ENCODE results near the gene SPARCL1.

The SPARCL1 gene

DNA sequence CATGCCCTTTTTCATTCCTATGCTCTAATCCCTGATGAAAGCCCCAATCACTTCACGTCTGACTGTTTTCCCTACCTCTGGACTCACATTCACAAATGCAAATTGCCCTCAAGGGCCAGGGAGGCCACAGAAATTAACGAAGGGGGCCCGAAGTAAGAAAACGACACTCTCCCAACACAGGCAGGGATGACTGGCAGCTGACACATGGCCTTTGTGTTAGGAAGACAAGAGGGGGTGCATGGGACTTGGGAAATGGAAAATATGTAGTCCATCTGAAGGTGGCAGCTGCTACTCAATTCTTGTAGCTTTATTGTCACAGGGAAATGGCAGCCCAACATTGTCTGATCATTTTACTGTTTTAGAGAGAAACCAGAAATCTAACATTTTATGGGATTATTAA lies 12.3 kb upstream of the SPARCL1 start:
- no peak for DNase-seq

DNA sequence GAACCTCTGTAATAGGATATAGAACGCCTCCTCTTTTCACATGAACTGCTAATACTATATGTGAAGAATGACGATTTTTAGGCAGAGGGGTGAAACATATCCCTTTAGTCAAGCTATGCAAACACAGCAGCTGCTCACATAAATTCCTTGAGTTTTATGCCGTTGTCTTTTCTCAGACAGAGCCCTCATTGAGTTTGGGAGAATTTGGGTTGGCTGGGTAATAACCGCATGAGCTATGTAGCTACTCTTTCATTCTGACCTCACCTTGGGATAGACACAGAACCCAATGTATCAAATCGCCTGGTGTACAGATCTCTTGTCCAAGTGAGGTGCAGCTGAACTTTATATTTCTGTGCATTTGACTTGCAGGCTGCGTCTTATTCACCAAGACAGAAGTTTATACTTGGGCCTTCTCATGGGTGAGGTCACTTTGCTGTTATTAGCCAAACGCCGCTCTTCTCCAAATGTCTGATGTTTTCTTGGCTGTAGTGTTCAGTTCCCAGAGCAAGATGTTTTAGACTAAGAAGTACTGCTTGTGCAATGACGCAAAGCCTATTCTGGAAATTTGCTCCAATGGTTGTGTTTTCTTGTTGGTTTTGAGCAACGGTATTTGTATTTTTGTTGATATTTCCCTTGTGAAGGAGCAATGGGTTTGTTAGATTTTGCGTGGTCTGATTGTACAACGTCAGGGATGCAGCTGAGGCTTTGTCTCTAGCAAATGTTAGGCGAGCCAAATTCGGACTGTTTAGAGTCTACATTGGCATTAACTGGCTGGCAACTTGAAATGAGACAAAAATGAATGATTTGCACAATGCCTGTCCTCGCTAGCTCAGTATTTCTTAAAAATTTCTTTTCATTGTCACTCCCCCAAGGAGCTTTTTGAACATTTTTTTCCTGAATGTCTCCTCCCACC lies 11.2 kb upstream of the SPARCL1 start:
- no peak for DNase-seq

DNA sequence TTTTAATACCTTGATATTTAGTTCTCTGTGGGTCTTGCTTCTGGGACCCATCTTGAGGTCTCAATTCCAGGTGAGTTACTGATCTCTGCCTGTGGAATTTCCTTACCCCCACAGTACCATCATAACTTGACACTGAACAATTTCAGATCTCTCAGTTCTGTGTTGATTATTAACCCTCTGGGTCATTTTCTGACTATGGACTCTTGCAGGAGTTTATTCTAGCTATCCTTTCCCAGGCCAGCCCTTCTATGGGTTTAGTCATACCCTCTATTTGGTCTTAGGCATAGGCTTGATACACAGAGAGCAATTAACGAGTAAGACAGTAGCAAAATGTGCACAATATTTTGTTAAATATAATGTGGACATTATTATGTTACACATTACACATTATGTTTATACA lies 3.7 kb upstream of the SPARCL1 start:
- DNase-seq, result no peak

DNA sequence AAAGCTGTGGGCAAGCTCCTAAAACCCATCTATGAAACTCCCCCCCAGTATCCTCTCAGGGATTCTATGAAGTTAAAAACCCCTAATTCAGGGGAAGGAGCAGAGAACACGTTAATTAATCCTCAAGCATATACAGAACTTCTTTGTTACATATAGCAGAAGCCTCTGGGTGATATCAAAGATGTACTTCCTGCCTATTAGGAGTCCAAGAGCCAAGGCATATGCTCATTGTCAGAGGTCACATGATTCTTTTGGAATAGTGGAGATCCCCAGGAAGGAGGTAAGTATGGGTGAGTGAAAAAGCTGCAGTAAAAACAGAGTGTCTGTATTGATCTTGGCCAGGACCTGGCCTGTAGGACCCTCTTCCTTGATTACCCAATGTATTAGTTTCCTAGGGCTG lies 2.9 kb upstream of the SPARCL1 start:
- DNase-seq, result no peak

DNA sequence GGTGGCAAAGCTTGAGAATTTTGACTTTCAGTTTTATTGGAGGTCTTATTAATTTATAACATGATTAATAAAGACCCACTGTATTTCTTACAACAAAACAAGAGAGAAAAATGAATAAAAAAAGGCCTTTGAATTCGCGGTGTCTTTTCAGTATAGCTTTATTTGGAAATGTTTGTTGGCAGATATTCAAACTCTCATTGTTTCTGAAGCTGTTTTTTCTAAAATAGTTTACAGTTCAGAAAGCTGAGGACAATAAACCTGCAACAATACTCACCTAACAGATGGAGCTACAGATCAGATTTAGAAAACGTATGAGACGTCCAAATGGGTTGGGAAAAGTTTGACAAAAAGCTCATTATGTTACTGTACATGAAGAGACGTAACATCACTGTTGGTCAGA lies 2.4 kb upstream of the SPARCL1 start:
- DNase-seq, result no peak

DNA sequence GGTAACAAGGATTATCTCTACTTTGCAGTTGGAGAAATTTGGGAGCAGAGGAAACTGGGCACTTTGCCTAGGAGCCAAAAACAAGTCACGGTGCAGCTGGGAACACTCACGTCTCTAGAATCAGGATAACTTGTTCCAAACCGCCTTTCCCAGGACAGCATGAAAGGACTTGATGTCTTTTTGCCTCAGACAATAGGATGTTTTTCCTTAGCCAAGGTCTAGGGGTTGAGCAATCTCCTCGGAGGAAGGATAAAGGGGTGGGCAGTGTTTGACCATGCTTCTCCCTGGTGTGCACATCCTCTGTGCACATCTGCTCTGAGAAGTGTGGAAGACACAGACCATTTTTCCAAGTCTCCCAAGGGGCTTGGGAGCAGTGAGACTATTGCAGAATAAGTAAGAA lies 1.7 kb upstream of the SPARCL1 start:
- DNase-seq, result no peak

DNA sequence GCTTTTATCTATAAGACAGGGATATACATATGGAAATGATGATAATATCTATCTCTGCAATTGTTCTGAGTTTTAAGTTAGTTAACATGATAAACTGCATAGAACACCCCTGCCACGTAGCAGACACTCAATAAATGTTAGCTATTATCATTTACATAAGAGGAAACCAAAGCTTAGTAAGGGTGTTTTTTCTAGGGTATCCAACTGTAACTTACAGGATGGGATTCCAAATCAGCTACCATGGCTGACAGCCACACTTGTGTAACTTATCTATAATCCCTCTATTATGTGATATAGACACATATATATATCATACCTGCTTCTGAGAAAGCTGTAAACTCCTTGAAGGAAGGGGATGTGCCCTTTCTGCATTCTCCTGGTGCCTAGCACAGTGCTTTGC lies 1.1 kb upstream of the SPARCL1 start:
- DNase-seq, result no peak

DNA sequence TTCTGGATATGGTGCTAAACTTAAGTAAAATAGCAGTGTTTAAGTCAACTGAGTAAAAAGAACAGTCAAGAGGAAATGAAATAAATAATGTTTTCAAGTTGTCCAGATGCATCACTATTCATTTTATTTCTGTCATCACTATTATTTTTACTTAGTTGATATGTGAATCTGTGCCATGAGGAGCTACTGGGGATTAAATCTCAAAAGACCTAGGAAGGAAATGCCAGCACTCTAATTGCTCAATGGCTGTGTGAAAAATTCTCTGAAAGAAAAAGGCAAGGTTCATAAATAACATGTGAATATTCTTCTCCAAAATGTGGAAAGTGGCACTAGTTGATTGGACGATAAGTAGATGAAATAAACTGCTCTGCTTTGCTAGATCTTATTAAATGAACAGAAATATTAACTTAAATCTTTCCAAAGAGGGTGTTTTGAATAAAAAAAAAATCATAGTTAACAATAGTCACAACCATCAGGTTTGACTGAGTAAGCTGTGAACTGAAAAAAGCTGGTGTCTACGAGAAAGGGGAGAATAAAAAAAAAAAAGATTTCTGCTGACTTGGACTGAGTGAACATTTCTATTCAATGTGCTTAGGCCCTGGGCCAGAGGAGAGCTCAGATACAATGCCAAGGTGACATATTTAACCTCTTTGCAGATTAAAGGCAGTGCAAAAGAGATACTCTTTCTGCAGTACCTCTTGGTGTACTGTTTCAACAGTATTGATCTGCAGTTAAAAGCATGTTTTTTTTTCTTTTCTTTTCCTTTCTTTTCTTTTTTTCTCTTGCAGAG lies 1.6 kb downstream of the SPARCL1 start:
- DNase-seq, result no peak

DNA sequence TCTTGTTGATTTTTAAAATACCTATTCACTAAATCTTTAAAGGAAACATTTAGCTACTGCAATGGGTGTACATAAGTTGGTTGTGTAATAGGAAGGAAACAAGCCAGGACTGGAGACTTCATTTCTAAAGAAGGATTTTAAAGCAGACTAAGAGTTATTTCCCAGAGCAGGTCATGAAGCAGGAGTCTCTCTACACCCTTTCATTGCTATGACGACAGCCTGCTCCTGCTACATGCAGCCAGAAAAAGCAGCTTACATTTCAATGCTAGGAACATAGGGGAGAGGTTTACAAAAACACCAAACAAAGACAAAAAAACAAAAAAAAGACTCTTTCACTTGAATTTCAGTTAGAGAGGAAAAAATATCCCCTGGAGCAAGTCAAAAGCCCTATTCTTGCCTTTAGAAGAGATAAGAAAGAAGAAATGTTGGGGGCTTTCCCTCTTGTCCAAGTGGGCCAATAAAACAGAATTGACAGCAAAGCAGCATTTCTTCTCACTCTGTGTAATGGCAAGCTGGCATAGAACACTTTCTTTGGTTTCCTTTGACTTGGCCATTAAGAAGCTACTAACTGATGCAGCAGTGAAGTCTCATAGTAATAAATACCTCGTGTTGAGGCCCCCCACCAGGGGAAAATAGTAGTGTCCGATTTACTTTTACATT lies 3.4 kb downstream of the SPARCL1 start:
- DNase-seq, result no peak

DNA sequence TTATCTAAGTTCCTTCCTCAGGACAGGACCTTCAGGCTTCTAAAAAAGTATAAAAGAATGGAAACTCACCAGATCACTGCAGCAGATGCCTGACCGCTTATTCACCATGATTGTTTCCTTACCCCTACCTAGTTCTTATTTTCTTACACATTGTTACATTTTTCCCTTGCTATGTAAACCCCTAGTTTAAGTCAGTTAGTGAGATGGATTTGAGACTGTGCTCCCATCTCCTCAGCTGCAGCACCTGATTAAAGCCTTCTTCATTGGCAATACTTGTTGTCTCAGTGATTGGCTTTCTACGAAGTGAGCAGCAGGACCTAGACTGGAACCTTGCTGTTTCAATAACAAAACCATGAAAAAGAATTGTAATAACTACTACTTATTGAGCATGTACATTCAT lies 4.7 kb downstream of the SPARCL1 start:
- no peak for DNase-seq

DNA sequence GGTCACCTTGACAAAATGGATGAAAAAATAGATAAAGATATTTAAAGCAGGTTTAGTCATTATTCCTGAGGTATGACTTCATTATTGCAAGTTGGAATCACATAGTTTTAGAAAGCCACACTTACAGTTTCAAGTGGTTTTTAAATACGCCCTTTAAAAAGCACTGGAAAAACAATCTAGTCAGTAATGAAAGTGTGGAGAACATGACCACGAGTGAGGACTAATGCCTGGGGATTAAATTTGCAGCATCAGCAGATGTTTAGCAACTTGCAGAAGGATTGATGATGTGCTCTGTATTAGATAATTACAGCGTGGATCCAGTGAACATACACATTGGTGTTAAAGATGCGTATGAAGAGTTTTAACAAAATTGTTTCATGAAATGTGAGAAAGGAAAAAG lies 5.9 kb downstream of the SPARCL1 start:
- no peak for DNase-seq

DNA sequence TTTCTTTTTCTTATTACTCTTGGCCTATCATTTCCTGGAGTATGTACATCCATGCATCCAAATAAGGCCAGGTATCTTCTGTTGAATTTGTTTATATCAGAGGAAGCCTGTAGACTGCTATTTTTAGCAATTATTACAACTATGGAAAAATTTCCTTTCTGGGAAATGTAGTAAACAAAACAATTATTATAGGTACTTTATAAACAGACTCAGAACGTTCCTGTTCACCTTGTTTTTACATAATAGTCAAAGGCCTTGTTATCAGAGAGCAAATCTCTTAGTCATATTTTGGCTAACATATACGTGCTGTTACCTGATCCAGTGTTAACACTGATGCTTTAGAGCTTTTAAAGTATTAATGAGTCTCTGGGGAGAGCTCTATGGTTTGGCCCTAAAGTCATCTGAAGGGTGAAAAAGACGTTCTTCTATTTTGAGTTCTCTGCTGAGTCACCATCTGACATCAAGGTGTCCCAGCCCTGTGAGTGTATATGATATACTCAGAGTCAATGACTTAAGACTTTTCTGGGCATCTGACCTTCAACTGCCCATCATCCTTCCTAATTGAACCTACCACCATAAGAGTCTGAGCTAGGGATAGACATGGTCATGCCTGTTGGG lies 7.3 kb downstream of the SPARCL1 start:
- DNase-seq, result no peak

DNA sequence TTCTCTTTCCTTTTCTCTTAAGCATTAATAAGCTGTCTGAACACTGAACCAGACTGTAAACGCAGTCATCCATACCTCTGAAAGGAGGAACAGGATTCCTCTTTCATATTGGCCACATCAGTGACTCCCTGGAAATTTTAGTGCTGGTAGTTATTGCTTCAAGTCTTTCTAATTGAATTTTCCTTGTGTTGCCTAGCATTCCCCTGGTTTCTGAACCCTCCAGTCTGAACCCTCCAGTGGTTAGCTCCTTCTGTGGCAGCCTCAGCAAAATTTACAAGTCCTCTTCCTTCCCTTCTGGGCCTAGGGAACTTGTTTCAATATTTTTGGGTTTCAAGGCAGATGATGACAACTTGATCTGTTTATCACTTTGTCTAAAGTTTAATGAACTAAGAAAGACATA lies 7.9 kb downstream of the SPARCL1 start:
- no peak for DNase-seq

DNA sequence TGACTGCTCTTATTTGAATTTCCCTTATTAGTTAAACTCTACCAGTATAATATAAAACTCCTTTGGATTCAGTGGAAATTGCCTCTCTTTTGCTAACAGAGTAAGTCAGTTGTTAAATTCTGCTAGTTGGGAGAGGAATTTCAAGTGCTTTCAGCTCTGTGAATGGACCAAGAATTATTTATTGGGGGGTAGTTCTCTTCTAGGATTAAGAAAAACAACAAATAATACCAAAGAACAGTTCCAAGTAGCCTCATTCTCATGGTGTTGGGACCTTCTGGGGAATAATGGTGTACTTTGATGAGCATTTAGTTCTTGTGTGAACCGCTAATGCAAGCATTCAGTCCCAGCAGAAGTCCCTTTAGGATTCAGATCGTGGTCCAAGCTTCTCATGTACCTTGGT lies 11.6 kb downstream of the SPARCL1 start:
- no peak for DNase-seq

DNA sequence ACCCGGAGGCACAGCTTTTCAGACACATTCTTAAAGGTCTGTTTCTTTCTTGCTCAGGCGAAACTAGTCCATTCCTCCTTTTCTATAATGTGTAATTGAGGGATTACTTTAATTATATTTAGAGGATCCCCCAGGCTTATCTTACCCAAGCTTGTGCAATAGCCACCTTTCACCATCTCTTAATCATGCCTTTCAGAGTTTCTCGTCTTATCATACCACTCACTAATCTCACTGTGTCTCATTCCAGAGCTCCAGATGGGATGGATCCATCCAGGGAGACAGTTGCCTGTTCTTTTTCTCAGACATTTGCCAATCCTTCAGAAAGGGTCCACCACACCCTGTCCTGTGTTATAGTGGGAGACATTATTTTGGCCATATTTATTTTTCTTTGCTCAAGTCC lies 12.5 kb downstream of the SPARCL1 start:
- no peak for DNase-seq

DNA sequence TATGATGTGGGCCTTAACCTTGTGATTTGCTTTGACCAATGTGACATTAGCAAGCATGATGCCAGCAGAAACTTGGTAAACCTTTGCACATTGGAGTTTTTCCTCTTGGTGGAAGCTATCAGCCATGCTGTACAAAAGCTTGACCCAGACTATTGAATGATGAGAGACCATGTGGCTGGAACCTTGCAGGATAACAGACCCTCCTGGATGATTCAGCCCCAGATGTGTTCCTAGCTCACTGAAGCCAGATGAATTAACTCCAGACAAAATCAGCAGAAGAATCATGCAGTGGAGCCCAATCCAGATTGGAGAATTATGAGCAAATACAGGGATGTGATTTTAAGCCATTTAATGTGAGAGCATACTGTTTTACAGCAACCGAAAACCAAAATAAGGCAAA lies 16.8 kb downstream of the SPARCL1 start:
- DNase-seq, result no peak

DNA sequence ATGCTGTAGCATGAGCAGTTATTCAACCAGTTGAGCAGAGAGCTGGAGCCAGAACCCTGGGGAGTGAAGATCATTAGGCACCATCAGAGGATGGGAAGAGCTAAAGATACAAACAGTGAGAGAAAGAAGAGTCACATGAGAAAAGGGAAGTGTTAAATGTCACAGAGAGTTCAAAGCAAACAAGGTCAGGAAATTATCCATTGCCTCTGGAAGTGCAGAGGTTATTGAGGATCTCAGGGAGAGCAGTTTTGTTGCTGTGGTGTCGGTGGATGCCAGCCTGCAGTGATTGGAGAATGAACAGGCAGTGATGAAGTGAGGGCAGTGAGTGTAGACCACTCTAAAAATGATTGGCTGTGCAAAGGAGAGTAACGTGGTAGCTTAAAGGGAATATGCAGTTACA lies 17.7 kb downstream of the SPARCL1 start:
- no peak for DNase-seq

DNA sequence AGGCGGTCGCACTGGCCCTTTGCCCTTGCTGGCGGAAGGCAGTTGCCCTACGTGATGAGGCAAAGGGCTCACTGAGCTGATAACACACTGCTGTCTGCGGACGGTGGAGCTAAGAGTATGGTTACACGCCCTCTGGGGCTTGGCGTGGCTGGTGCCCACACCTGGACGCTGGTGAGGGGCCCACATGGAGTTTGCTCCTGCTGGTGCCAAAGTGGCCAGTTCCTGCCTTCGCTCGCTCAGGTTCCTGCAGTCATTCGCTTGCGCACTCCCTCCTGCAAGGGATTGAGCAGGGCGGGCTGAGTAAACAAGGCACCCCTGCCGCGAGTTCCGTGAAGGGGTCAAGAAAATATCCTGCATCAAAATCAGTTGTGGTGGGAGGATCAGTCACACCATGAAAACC lies 18.4 kb downstream of the SPARCL1 start:
- DNase-seq, result no peak

DNA sequence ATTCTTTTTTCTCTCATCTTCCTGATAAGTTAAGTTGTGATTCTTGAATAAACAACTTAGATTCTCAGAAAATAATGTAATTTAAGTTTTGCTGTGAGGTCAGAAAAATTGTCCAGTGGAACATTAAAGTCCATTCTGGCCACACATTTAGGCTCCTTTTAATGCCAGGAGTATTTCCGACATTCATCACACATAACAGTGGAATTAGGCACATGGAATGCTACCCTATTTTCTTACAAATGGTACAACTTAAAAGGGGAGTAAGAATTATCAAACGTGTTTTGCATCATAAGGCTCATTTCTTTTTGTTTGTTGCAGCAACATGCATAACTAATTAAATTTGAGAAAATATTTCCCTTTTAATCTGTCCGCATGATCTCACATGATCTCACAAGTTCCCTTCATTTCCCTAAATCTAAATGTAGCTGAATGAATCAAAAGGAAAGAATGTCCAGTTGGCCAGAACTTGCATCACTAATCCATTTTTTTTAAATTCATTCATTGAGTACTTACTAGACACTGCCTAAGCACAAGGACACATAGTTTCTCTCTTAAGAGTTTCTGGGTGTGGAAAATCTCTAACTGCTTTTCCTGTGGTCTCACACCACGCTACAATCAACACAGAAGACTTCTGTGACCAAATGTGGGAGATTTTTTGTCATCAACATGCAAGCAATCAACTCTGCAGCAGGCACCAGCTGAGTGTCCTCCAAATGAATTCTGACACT lies 22.0 kb downstream of the SPARCL1 start:
- no peak for DNase-seq

DNA sequence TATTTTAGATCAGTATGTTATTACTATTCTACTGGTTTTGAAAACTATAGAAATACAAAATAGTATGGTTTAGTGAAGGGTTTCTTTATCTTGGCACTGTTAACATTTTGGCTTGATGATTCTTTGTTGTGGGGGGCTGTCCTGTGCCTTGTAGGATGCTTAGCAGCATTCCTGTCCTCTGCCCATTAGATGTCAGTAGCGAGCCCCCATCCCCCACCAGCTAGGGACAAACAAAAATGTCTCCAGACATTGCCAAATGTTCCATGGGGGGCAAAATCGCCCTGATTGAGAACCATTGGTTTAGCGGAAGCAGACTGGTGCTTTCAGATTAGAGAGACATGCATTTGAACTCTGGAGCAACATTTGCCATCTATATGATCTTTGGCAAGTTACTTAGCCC lies 23.3 kb downstream of the SPARCL1 start:
- peak; percentile 21 for DNase-seq

DNA sequence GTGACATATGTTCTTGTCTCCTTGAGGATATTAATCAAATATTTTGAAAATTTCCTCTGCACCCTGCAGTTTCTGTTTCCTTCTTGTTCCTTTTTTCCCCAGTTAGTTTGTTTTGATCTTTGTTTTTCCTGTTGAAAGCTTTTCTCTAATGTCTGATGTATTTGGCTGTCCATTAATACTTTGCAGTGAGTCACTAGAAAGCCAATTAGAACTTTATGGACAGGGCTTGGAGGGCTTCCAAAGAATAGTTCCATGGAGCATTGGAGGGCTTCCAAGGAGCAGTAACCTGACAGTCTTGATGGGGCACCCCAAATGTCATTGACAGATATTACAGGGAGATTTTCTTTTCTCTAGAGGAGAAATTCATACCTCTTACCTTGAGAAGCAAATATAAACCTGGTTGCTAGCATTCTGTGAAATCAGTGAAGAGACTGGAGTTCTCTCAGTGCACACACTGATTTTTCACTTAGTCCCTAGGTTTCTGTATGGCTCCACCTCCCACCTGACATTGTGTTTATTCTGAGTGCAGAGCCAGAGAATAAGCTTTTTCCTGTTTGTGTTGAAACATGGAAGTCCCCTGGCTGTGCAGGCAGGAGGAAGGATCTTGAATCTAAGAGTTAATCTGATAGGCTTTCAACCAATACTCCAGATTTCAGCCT lies 26.5 kb downstream of the SPARCL1 start:
- DNase-seq, result no peak

DNA sequence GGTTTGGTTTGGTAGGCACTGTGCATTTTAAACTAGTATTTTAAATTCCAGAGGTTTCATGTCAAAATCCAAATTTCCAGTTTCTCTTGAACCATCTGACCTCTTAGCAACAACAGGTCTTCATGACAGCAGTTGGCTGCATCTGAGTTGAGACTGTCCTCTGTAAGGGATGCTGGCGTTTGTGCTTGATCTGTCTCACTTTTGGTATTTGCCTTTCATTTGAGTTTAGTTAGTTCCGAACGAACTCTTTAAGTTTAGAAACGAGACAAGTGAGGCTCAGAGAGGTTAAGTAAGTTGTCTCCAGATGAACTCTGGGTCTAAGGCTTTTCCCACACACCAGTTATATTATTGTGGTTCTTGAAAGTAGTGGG lies 29.1 kb downstream of the SPARCL1 start:
- DNase-seq, result no peak
